HCT116 (cell line): ENCODE results near the gene HK2. TPM values are rescaled to one million over a fixed set of nuclear protein-coding genes. Genes with fewer than 3 reads are reported as not detected.

Experiments used
- ATAC-seq: fragments of 200-7000 bp; cut with Tn5 transposase; 2 replicates; pipeline ENCODE4 v1.9.1; 2020; ENCODE audit warnings: mild to moderate bottlenecking, moderate library complexity
- BruUV-seq: library from RNA; stranded (reverse); fragments of 400-500 nt; replicated peaks from 2 replicates; lab custom pipeline; 2021; lab: Mats Ljungman, UMichigan
- CTCF ChIA-PET: fragments of 300-600 bp; sonication (Branson Sonifier 250); formaldehyde crosslinking; loops from one replicate; lab custom pipeline; 2021; ENCODE audit warnings: antibody characterized with exemption; lab: Charles Lee
- POLR2A ChIA-PET: fragments of 300-600, 350-600 bp; sonication (Branson Sonifier 250); formaldehyde crosslinking; loops from one replicate; lab custom pipeline; 2021; ENCODE audit warnings: antibody characterized with exemption; lab: Charles Lee
- RAD21 ChIA-PET, 2 experiments: fragments of 300-600 bp; sonication (Branson Sonifier 250); formaldehyde crosslinking; loops; one replicate each; lab custom pipeline; 2023; ENCODE audit warnings: low total read pairs in 2 of 2; ENCODE audit not compliant: uncharacterized antibody in 2 of 2, unreplicated experiment in 2 of 2, low non-redundant PET in 1 of 2; lab: Charles Lee
- DNase-seq: peaks from one replicate; pipeline ENCODE4 v3.0.0-alpha.2; 2010; ENCODE audit warnings: low read depth, low spot score
- H2AFZ ChIP-seq: fragments of 200-600 bp; shearing (Covaris generic), sonication (generic); 2 replicates; pipeline ENCODE4 v1.6.1; 2017; ENCODE audit warnings: low read depth, mixed run types, mixed read lengths, antibody characterized with exemption, low read length; ENCODE audit not compliant: poor library complexity, severe bottlenecking
- H3K27ac ChIP-seq: 2 replicates; pipeline ENCODE4 v1.5.1; 2012; ENCODE audit warnings: low read depth, low read length
- H3K27me3 ChIP-seq: fragments of 200-600 bp; sonication (generic); 2 replicates; pipeline ENCODE4 v1.6.1; 2016; ENCODE audit warnings: mixed run types, low read length, mixed read lengths; ENCODE audit not compliant: insufficient read depth
- H3K36me3 ChIP-seq, 2 experiments: fragments of 200-500 bp in 1 of 2; fragments of 200-600 bp in 1 of 2; sonication (Bioruptor generic) in 1 of 2; sonication (generic) in 1 of 2; 2 replicates each; pipeline versions ENCODE4 v1.5.1 to v1.6.1; 2014 to 2016; ENCODE audit warnings: low read length in 2 of 2, inconsistent platforms in 1 of 2, mixed read lengths in 1 of 2, mixed run types in 1 of 2; ENCODE audit not compliant: insufficient read depth in 2 of 2, control insufficient read depth in 1 of 2
- H3K4me1 ChIP-seq, 2 experiments: fragments of 200-600 bp in 1 of 2; sonication (generic) in 1 of 2; 2 replicates each; pipeline versions ENCODE4 v1.5.1 to v1.6.1; 2012 to 2017; ENCODE audit warnings: low read length in 2 of 2, inconsistent platforms in 1 of 2, mild to moderate bottlenecking in 1 of 2, mixed read lengths in 1 of 2, mixed run types in 1 of 2, moderate library complexity in 1 of 2; ENCODE audit not compliant: insufficient read depth in 2 of 2, control insufficient read depth in 1 of 2
- H3K4me2 ChIP-seq: fragments of 200-600 bp; sonication (generic); 2 replicates; pipeline ENCODE4 v1.6.1; 2017; ENCODE audit warnings: mixed run types, low read length, mixed read lengths
- H3K4me3 ChIP-seq, 2 experiments: fragments of 200-600 bp in 1 of 2; sonication (generic) in 1 of 2; replicated peaks in 1 of 2; 2 replicates each; pipeline ENCODE4 v1.5.1; 2011 to 2016; ENCODE audit warnings: low read length in 2 of 2, control low read depth in 1 of 2, low read depth in 1 of 2, mild to moderate bottlenecking in 1 of 2, mixed read lengths in 1 of 2, mixed run types in 1 of 2
- H3K79me2 ChIP-seq: fragments of 200-600 bp; sonication (generic); 2 replicates; pipeline ENCODE4 v1.6.1; 2017; ENCODE audit warnings: mild to moderate bottlenecking, mixed run types, low read length, moderate library complexity, mixed read lengths; ENCODE audit not compliant: insufficient read depth
- H3K9ac ChIP-seq: fragments of 200-600 bp; sonication (generic); 2 replicates; pipeline ENCODE4 v1.6.1; 2016; ENCODE audit warnings: low read length, mixed read lengths
- H3K9me2 ChIP-seq: fragments of 200-600 bp; sonication (generic), shearing (Covaris generic); 2 replicates; pipeline ENCODE4 v1.6.1; 2017; ENCODE audit warnings: mixed run types, mild to moderate bottlenecking, moderate library complexity; ENCODE audit not compliant: insufficient read depth
- H3K9me3 ChIP-seq, 2 experiments: fragments of 200-500 bp in 1 of 2; fragments of 200-600 bp in 1 of 2; sonication (Bioruptor generic) in 1 of 2; sonication (generic) in 1 of 2; 2 replicates each; pipeline ENCODE4 v1.6.1; 2014 to 2017; ENCODE audit warnings: low read length in 2 of 2, mixed read lengths in 2 of 2, inconsistent platforms in 1 of 2, low read depth in 1 of 2, mild to moderate bottlenecking in 1 of 2, mixed run types in 1 of 2, moderate library complexity in 1 of 2; ENCODE audit not compliant: control insufficient read depth in 1 of 2, insufficient read depth in 1 of 2
- H4K20me1 ChIP-seq: fragments of 200-600 bp; sonication (generic), shearing (Covaris generic); 2 replicates; pipeline ENCODE4 v1.6.1; 2017; ENCODE audit warnings: mixed run types, mild to moderate bottlenecking, moderate library complexity; ENCODE audit not compliant: insufficient read depth
- ATF3 ChIP-seq: IDR thresholded peaks from 2 replicates; pipeline ENCODE4 v1.6.1; 2012
- CEBPB ChIP-seq: IDR thresholded peaks from 2 replicates; pipeline ENCODE4 v1.6.1; 2012; ENCODE audit warnings: low read depth
- EGR1 ChIP-seq: IDR thresholded peaks from 2 replicates; pipeline ENCODE4 v1.6.1; 2012; ENCODE audit warnings: low read depth
- ELF1 ChIP-seq: IDR thresholded peaks from 2 replicates; pipeline ENCODE4 v1.6.1; 2012; ENCODE audit warnings: low read depth, borderline replicate concordance
- EZH2 ChIP-seq: fragments of 200-600 bp; sonication (generic); IDR thresholded peaks from 2 replicates; pipeline ENCODE4 v1.6.1; 2017; ENCODE audit warnings: antibody characterized with exemption, mixed run types
- EZH2phosphoT487 ChIP-seq: fragments of 200-600 bp; IDR thresholded peaks from 2 replicates; pipeline ENCODE4 v1.6.1; 2018; ENCODE audit warnings: antibody characterized with exemption, borderline replicate concordance
- FOSL1 ChIP-seq: IDR thresholded peaks from 2 replicates; pipeline ENCODE4 v1.6.1; 2012; ENCODE audit warnings: low read depth
- POLR2A ChIP-seq: IDR thresholded peaks from 2 replicates; pipeline ENCODE4 v1.7.0; 2011; ENCODE audit warnings: borderline replicate concordance; ENCODE audit not compliant: insufficient read depth, insufficient read length; ENCODE audit errors: extremely low read depth
- RAD21 ChIP-seq: IDR thresholded peaks from 2 replicates; pipeline ENCODE4 v1.6.1; 2012; ENCODE audit warnings: low read depth, mild to moderate bottlenecking
- SP1 ChIP-seq: IDR thresholded peaks from 2 replicates; pipeline ENCODE4 v1.6.1; 2012; ENCODE audit warnings: low read depth
- SRF ChIP-seq: IDR thresholded peaks from 2 replicates; pipeline ENCODE4 v1.6.1; 2012; ENCODE audit warnings: low read depth
- YY1 ChIP-seq: IDR thresholded peaks from 2 replicates; pipeline ENCODE4 v1.6.1; 2011; ENCODE audit warnings: low read length, low read depth, moderate library complexity, mild to moderate bottlenecking; ENCODE audit not compliant: insufficient replicate concordance; ENCODE audit errors: extremely low read depth
- ZBTB33 ChIP-seq: IDR thresholded peaks from 2 replicates; pipeline ENCODE4 v1.6.1; 2011; ENCODE audit warnings: mild to moderate bottlenecking, low read length, moderate library complexity; ENCODE audit not compliant: insufficient replicate concordance; ENCODE audit errors: extremely low read depth
- intact Hi-C: fragments of 100-400 bp; cut with micrococcal nuclease; formaldehyde crosslinking; loops from 2 replicates; pipeline ENCODE4 v1.10.0; 2022
- total RNA-seq: library from RNA; stranded (reverse); gene quantifications from one replicate; pipeline ENCODE4 v1.2.1, GENCODE V29; 2021; ENCODE audit not compliant: unreplicated experiment

The HK2 gene
- total RNA-seq, 1 experiment from 2014 or later = 42.5 TPM

- TF ChIP-seq EZH2 (no peak), POLR2A (no peak), RAD21 (no peak), SRF (no peak), SP1 (no peak), EZH2phosphoT487 (no peak), ATF3 (no peak)
- TF ChIP-seq, all 23 proteins: peak for 0
- DNase-seq (no peak), ATAC-seq (no peak)
- CTCF ChIA-PET = no interaction called here
- Histone ChIP-seq H3K4me2 (no peak overlapping the region), H3K4me1 (no peaks in the 10 kb centered on the region), H3K27ac (no peak overlapping the region), H3K4me3 (no peak overlapping the region), H3K9me2 (no peaks in the 10 kb centered on the region; the same call in 1 of the 2 replicates), H3K36me3 (no peaks in the 10 kb centered on the region), H3K79me2 (no peaks in the 10 kb centered on the region), H2AFZ (no peak overlapping the region), H3K27me3 (no peaks in the 10 kb centered on the region; the same call in 1 of the 2 replicates), H3K9ac (no peak overlapping the region), H3K9me3 (no peaks in the 10 kb centered on the region), H4K20me1 (no peaks in the 10 kb centered on the region)
- POLR2A ChIA-PET = no interaction called here
- BruUV-seq = no TSS peak
- intact Hi-C loops = no loop called here
- RAD21 ChIA-PET = no interaction called here
These were observed 27.0 kb upstream of the HK2 start for GRCh38 chr2:74806920-74807319.

GRCh38 chr2:74812787-74813590 is 20.9 kb upstream of the HK2 start:
- Histone ChIP-seq H3K9ac (no peak overlapping the region), H3K9me3 (no peaks in the 10 kb centered on the region), H2AFZ (no peak overlapping the region), H3K9me2 (no peaks in the 10 kb centered on the region; the same call in 1 of the 2 replicates), H3K4me2 (no peak overlapping the region), H4K20me1 (no peaks in the 10 kb centered on the region), H3K4me3 (no peak overlapping the region), H3K79me2 (no peaks in the 10 kb centered on the region), H3K36me3 (no peaks in the 10 kb centered on the region), H3K27me3 (no peaks in the 10 kb centered on the region; the same call in 1 of the 2 replicates), H3K4me1 (no peaks in the 10 kb centered on the region), H3K27ac (no peak overlapping the region)
- RAD21 ChIA-PET = no interaction called here
- ATAC-seq (no peak), DNase-seq (no peak)
- no TSS peak for BruUV-seq
- CTCF ChIA-PET = no interaction called here
- POLR2A ChIA-PET = no interaction called here
- TF ChIP-seq CEBPB = no peak
- no peak for TF ChIP-seq RAD21
- no peak for TF ChIP-seq POLR2A
- TF ChIP-seq EGR1 = no peak
- no peak for TF ChIP-seq YY1
- TF ChIP-seq ZBTB33 = no peak
- TF ChIP-seq ELF1 = no peak
- TF ChIP-seq FOSL1 = no peak
- intact Hi-C loops = no loop called here
